Liver (tissue), 9 donors: ENCODE results near the gene MAPK8IP2. TPM values are rescaled to one million over a fixed set of nuclear protein-coding genes. Genes with fewer than 3 reads are reported as not detected.

ENCODE experiments used
- DNase-seq: peaks from one replicate; pipeline ENCODE4 v3.0.0-alpha.2; 2017; ENCODE audit warnings: low spot score
- H3K27ac ChIP-seq, 2 donors: one replicate each; pipeline ENCODE4 v1.7.0; 2013; ENCODE audit warnings: inconsistent platforms in 2 of 2, low read length in 2 of 2, control low read depth in 1 of 2, low read depth in 1 of 2, mild to moderate bottlenecking in 1 of 2
- H3K27me3 ChIP-seq, 4 donors: one replicate each; pipeline versions ENCODE4 v1.6.1 to v1.7.0; 2013; ENCODE audit warnings: low read length in 3 of 4, inconsistent platforms in 1 of 4, mild to moderate bottlenecking in 1 of 4, moderate library complexity in 1 of 4; ENCODE audit not compliant: control insufficient read depth in 4 of 4, insufficient read depth in 4 of 4
- H3K36me3 ChIP-seq, 4 donors: one replicate each; pipeline versions ENCODE4 v1.6.1 to v1.7.0; 2013; ENCODE audit warnings: low read length in 3 of 4, mild to moderate bottlenecking in 3 of 4, low read depth in 1 of 4, moderate library complexity in 1 of 4; ENCODE audit not compliant: control insufficient read depth in 4 of 4, insufficient read depth in 3 of 4
- H3K4me1 ChIP-seq, 4 donors: one replicate each; pipeline versions ENCODE4 v1.6.1 to v1.7.0; 2013; ENCODE audit warnings: low read length in 3 of 4, mild to moderate bottlenecking in 3 of 4, moderate library complexity in 1 of 4; ENCODE audit not compliant: control insufficient read depth in 4 of 4, insufficient read depth in 4 of 4
- H3K4me3 ChIP-seq, 3 donors: one replicate each; pipeline versions ENCODE4 v1.6.1 to v1.7.0; 2013; ENCODE audit warnings: low read length in 3 of 3, control low read depth in 1 of 3, low read depth in 1 of 3, mild to moderate bottlenecking in 1 of 3
- H3K9ac ChIP-seq, 2 donors: one replicate each; pipeline ENCODE4 v1.7.0; 2013; ENCODE audit warnings: low read length in 2 of 2, mild to moderate bottlenecking in 2 of 2, moderate library complexity in 2 of 2, control low read depth in 1 of 2, low read depth in 1 of 2
- H3K9me3 ChIP-seq, 4 donors: one replicate each; pipeline versions ENCODE4 v1.6.1 to v1.7.0; 2013; ENCODE audit warnings: low read length in 3 of 4; ENCODE audit not compliant: control insufficient read depth in 4 of 4
- FOXA1 ChIP-seq: IDR thresholded peaks from 2 replicates; pipeline ENCODE4 v1.6.1; 2016; ENCODE audit warnings: antibody characterized with exemption
- FOXA2 ChIP-seq: IDR thresholded peaks from 2 replicates; pipeline ENCODE4 v1.6.1; 2016; ENCODE audit warnings: antibody characterized with exemption
- GABPA ChIP-seq, 2 donors: IDR thresholded peaks in 1 of 2; conservative IDR thresholded peaks in 1 of 2; 2 replicates each; pipeline ENCODE4 v1.6.1; 2016; ENCODE audit warnings: antibody characterized with exemption in 2 of 2, mild to moderate bottlenecking in 1 of 2, moderate library complexity in 1 of 2
- HNF4A ChIP-seq, 2 donors: conservative IDR thresholded peaks; 2 replicates each; pipeline ENCODE4 v1.6.1; 2016; ENCODE audit warnings: antibody characterized with exemption in 2 of 2, mild to moderate bottlenecking in 2 of 2
- HNF4G ChIP-seq: IDR thresholded peaks from 2 replicates; pipeline ENCODE4 v1.6.1; 2016; ENCODE audit warnings: antibody characterized with exemption
- JUND ChIP-seq, 2 donors: IDR thresholded peaks; 2 replicates each; pipeline ENCODE4 v1.6.1; 2016; ENCODE audit warnings: antibody characterized with exemption in 2 of 2
- MAX ChIP-seq: IDR thresholded peaks from 2 replicates; pipeline ENCODE4 v1.6.1; 2016; ENCODE audit warnings: antibody characterized with exemption
- NR2F2 ChIP-seq: IDR thresholded peaks from 2 replicates; pipeline ENCODE4 v1.6.1; 2016; ENCODE audit warnings: antibody characterized with exemption
- RAD21 ChIP-seq, 2 donors: IDR thresholded peaks; 2 replicates each; pipeline ENCODE4 v1.6.1; 2016; ENCODE audit warnings: antibody characterized with exemption in 2 of 2, mild to moderate bottlenecking in 2 of 2
- REST ChIP-seq: IDR thresholded peaks from 2 replicates; pipeline ENCODE4 v1.6.1; 2016; ENCODE audit warnings: antibody characterized with exemption, mild to moderate bottlenecking
- RXRA ChIP-seq, 2 donors: IDR thresholded peaks; 2 replicates each; pipeline ENCODE4 v1.6.1; 2017 to 2018; ENCODE audit warnings: antibody characterized with exemption in 2 of 2, mild to moderate bottlenecking in 1 of 2
- SP1 ChIP-seq: IDR thresholded peaks from 2 replicates; pipeline ENCODE4 v1.6.1; 2018; ENCODE audit warnings: antibody characterized with exemption, mild to moderate bottlenecking
- TAF1 ChIP-seq: conservative IDR thresholded peaks from 2 replicates; pipeline ENCODE4 v1.6.1; 2016; ENCODE audit warnings: antibody characterized with exemption, mild to moderate bottlenecking
- YY1 ChIP-seq: IDR thresholded peaks from 2 replicates; pipeline ENCODE4 v1.6.1; 2016; ENCODE audit warnings: antibody characterized with exemption, mild to moderate bottlenecking
- WGBS: extraction: QIAGEN DNeasy Blood & Tissue Kit; methylation state at CpG from one replicate; pipeline ENCODE4 v1.1.7; 2013; 5-methylcytosine and 5-hydroxymethylcytosine counted together
- polyA plus RNA-seq, 2 donors: library from polyadenylated mRNA; stranded (reverse) in 1 of 2; unstranded in 1 of 2; fragments of 200-250 nt in 1 of 2; fragments of >200 nt in 1 of 2; fragmentation: Nextera tagmentation in 1 of 2; extraction: Ambion mirVana in 1 of 2; gene quantifications; one replicate each; pipeline versions ENCODE4 v1.2.1 to v1.2.3, GENCODE V29; 2013 to 2015
- total RNA-seq, 2 donors: library from RNA; depleted of rRNA; stranded (reverse); fragments of >200 nt; gene quantifications; one replicate each; pipeline ENCODE4 v1.2.3, GENCODE V29; 2014
- TF ChIP-seq, protein P1 (sequence below): fragments of 150-350 bp; IDR thresholded peaks from 2 replicates; pipeline ENCODE4 v1.5.1; 2017; ENCODE audit warnings: improper control_type of control experiment, low read depth, low read length; ENCODE audit not compliant: missing input control
- TF ChIP-seq, protein P2 (sequence below): IDR thresholded peaks from 2 replicates; pipeline ENCODE4 v1.6.1; 2016; ENCODE audit warnings: antibody characterized with exemption
- TF ChIP-seq, protein P3 (sequence below): IDR thresholded peaks from 2 replicates; pipeline ENCODE4 v1.6.1; 2016; ENCODE audit warnings: antibody characterized with exemption
- donor health status: healthy.
- donor health status: healthy.
- donor health status: healthy.
- donor health status: healthy.
- donor health status: healthy.

Gene MAPK8IP2
- total and polyA plus RNA-seq, 4 donors = 0.04 to 0.37 (median 0.13) TPM

GRCh38 chr22:50600967-50601668, 525 bp downstream of the MAPK8IP2 start:
- Histone ChIP-seq H3K4me3 (peak overlapping the region in 1 of 3 donors; percentile 61), H3K4me1 (peaks cover 0 to 7% (median 4%) of the 10 kb centered on the region in 4 donors), H3K27me3 (peaks cover 0 to 10% (median 2%) of the 10 kb centered on the region in 4 donors), H3K9ac (no peak overlapping the region), H3K27ac (no peak overlapping the region), H3K9me3 (no peaks in the 10 kb centered on the region), H3K36me3 (no peaks in the 10 kb centered on the region)
- 11% methylated on average over 52 of the region's 52 CpGs for WGBS
- DNase-seq = no peak
- TF ChIP-seq, protein P1, sequence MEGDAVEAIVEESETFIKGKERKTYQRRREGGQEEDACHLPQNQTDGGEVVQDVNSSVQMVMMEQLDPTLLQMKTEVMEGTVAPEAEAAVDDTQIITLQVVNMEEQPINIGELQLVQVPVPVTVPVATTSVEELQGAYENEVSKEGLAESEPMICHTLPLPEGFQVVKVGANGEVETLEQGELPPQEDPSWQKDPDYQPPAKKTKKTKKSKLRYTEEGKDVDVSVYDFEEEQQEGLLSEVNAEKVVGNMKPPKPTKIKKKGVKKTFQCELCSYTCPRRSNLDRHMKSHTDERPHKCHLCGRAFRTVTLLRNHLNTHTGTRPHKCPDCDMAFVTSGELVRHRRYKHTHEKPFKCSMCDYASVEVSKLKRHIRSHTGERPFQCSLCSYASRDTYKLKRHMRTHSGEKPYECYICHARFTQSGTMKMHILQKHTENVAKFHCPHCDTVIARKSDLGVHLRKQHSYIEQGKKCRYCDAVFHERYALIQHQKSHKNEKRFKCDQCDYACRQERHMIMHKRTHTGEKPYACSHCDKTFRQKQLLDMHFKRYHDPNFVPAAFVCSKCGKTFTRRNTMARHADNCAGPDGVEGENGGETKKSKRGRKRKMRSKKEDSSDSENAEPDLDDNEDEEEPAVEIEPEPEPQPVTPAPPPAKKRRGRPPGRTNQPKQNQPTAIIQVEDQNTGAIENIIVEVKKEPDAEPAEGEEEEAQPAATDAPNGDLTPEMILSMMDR = no peak
- TF ChIP-seq NR2F2 (no peak), REST (no peak), FOXA2 (no peak), SP1 (no peak), RAD21 (IDR thresholded peaks at IDR 0.05) (no peak), TAF1 (no peak), RXRA (IDR thresholded peaks at IDR 0.05) (no peak), YY1 (no peak), FOXA1 (no peak), HNF4A (conservative IDR thresholded peaks at IDR 0.05) (no peak), HNF4G (no peak), GABPA (IDR thresholded peaks at IDR 0.05 in 1 of 2, conservative IDR thresholded peaks at IDR 0.05 in 1 of 2) (no peak), JUND (IDR thresholded peaks at IDR 0.05) (no peak), MAX (no peak)
- TF ChIP-seq, protein P2, sequence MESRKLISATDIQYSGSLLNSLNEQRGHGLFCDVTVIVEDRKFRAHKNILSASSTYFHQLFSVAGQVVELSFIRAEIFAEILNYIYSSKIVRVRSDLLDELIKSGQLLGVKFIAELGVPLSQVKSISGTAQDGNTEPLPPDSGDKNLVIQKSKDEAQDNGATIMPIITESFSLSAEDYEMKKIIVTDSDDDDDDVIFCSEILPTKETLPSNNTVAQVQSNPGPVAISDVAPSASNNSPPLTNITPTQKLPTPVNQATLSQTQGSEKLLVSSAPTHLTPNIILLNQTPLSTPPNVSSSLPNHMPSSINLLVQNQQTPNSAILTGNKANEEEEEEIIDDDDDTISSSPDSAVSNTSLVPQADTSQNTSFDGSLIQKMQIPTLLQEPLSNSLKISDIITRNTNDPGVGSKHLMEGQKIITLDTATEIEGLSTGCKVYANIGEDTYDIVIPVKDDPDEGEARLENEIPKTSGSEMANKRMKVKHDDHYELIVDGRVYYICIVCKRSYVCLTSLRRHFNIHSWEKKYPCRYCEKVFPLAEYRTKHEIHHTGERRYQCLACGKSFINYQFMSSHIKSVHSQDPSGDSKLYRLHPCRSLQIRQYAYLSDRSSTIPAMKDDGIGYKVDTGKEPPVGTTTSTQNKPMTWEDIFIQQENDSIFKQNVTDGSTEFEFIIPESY = no peak
- TF ChIP-seq, protein P3, sequence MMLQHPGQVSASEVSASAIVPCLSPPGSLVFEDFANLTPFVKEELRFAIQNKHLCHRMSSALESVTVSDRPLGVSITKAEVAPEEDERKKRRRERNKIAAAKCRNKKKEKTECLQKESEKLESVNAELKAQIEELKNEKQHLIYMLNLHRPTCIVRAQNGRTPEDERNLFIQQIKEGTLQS = no peak
